ENCODE measurements around the gene HOXD8. TPM values are rescaled to one million over a fixed set of nuclear protein-coding genes. Genes with fewer than 3 reads are reported as not detected.

The HOXD8 gene
- total and polyA plus RNA-seq, 9 of the 15 experiments (the other 6 are each of a cell fraction or from before 2014, with no cell fraction given) = 0.04 to 0.15 TPM; not detected in 7

GRCh38 chr2:176117162-176117822 is 12.2 kb upstream of the HOXD8 start:
- ChIA-PET CTCF (ENCODE audit: low intra/inter-chr PET ratio) (no interaction called here), POLR2A (interaction anchor here (0.6 kb wide), 1 partner anchor 52 kb away, joined by 3 read pairs; no protein-coding TSS in a partner anchor)
- H3K4me3 ChIP-seq = no peak overlapping the region
- in situ Hi-C loops (cut with MboI) = no loop called here
- H3K9me3 ChIP-seq (replicated peaks; ENCODE audit: control insufficient read depth, insufficient read depth, low read depth, low read length) = no peaks in the 10 kb centered on the region
- no TSS peak for BruUV-seq (replicated peaks)
- H3K27me3 ChIP-seq (ENCODE audit: control insufficient read depth in 2 of 2, insufficient read depth in 2 of 2, low read length in 2 of 2) = peaks cover 81 to 83% of the 10 kb centered on the region in 2 experiments
- TF ChIP-seq NFIC (IDR thresholded peaks at IDR 0.05) (no peak), ZNF140 (CRISPR knock-in tag; IDR thresholded peaks at IDR 0.05) (no peak), ZNF318 (IDR thresholded peaks at IDR 0.05; ENCODE audit: borderline replicate concordance in 1 of 2, low read depth in 1 of 2) (no peak)
- H2AFZ ChIP-seq (ENCODE audit: low read depth, low read length) = no peak overlapping the region
- ATAC-seq (no peak), DNase-seq (ENCODE audit: extremely low read depth in 1 of 4, low spot score in 3 of 4) (no peak), FAIRE-seq (no peak)
- no peaks in the 10 kb centered on the region; the same call in 1 of the 2 replicates for H4K20me1 ChIP-seq (replicated peaks; ENCODE audit: control insufficient read depth, insufficient read depth, low read length)
- intact Hi-C loops (cut with micrococcal nuclease) = no loop called here
- H3K27ac ChIP-seq (ENCODE audit: extremely low read depth, low read depth, low read length) = no peak overlapping the region
- peaks cover 0 to 25% of the 10 kb centered on the region in 2 experiments; a peak in 1 of 5 replicates for H3K4me1 ChIP-seq (replicated peaks in 1 of 2; ENCODE audit: control insufficient read depth in 2 of 2, insufficient read depth in 2 of 2, low read length in 2 of 2)
- no peaks in the 10 kb centered on the region for H3K79me2 ChIP-seq (ENCODE audit: control insufficient read depth, insufficient read depth, low read length)
- no peak overlapping the region for H3K9ac ChIP-seq (ENCODE audit: insufficient read depth in 1 of 2, low read depth in 2 of 2, low read length in 2 of 2)
- no peaks in the 10 kb centered on the region for H3K36me3 ChIP-seq (ENCODE audit: control insufficient read depth, insufficient read depth, low read length)
- H3K4me2 ChIP-seq (ENCODE audit: insufficient read depth, low read length) = no peak overlapping the region
- 1% methylated on average over 34 of the region's 40 CpGs for WGBS (ENCODE audit: insufficient coverage, low coverage, missing lambda C conversion rate)
- no peaks in the 10 kb centered on the region for H3K9me1 ChIP-seq (ENCODE audit: control insufficient read depth, insufficient read depth, low read length)

Data from K562 (cell line).